Stomach smooth muscle (tissue), 2 donors: ENCODE measurements around the gene TPSAB1.

Source experiments
- H3K27ac ChIP-seq: one replicate; pipeline ENCODE4 v1.7.0; 2013; ENCODE audit warnings: mild to moderate bottlenecking, low read length, inconsistent platforms
- H3K27me3 ChIP-seq, 2 donors: one replicate each; pipeline ENCODE4 v1.7.0; 2013; ENCODE audit warnings: low read length in 2 of 2; ENCODE audit not compliant: insufficient read depth in 2 of 2, control insufficient read depth in 1 of 2
- H3K36me3 ChIP-seq, 2 donors: one replicate each; pipeline ENCODE4 v1.7.0; 2013; ENCODE audit warnings: low read length in 2 of 2; ENCODE audit not compliant: control insufficient read depth in 2 of 2, insufficient read depth in 2 of 2
- H3K4me1 ChIP-seq: one replicate; pipeline ENCODE4 v1.7.0; 2013; ENCODE audit warnings: low read length; ENCODE audit not compliant: control insufficient read depth, insufficient read depth
- H3K4me3 ChIP-seq, 2 donors: one replicate each; pipeline ENCODE4 v1.7.0; 2013; ENCODE audit warnings: low read length in 2 of 2
- H3K9ac ChIP-seq, 2 donors: one replicate each; pipeline ENCODE4 v1.7.0; 2013; ENCODE audit warnings: low read length in 2 of 2, mild to moderate bottlenecking in 1 of 2
- H3K9me3 ChIP-seq, 2 donors: one replicate each; pipeline ENCODE4 v1.7.0; 2013; ENCODE audit warnings: low read length in 2 of 2; ENCODE audit not compliant: control insufficient read depth in 2 of 2
- donor health status: healthy.
- donor health status: Pancreatic carcinoma.

Gene TPSAB1

DNA sequence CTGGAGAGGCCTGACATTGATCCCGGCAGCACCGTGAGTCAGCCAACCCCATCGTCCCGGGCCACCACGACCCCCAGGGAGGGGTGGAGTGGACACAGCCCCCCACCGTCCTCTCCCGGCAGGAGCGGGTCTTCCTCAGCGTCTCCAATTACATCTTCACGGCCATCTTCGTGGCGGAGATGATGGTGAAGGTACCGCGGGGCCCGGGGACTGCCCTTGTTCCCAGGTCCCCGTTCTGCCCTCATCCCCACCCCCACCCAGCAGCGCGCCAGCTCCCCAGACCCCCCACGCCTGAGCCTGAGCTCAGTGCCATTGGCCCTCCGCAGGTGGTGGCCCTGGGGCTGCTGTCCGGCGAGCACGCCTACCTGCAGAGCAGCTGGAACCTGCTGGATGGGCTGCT lies 30.0 kb upstream of the TPSAB1 start:
- Histone ChIP-seq H3K27ac (no peak overlapping the region), H3K27me3 (no peaks in the 10 kb centered on the region), H3K4me3 (no peak overlapping the region), H3K9ac (no peak overlapping the region), H3K9me3 (no peaks in the 10 kb centered on the region), H3K36me3 (peaks cover 17 to 30% of the 10 kb centered on the region in 2 donors), H3K4me1 (peaks cover 2% of the 10 kb centered on the region)

DNA sequence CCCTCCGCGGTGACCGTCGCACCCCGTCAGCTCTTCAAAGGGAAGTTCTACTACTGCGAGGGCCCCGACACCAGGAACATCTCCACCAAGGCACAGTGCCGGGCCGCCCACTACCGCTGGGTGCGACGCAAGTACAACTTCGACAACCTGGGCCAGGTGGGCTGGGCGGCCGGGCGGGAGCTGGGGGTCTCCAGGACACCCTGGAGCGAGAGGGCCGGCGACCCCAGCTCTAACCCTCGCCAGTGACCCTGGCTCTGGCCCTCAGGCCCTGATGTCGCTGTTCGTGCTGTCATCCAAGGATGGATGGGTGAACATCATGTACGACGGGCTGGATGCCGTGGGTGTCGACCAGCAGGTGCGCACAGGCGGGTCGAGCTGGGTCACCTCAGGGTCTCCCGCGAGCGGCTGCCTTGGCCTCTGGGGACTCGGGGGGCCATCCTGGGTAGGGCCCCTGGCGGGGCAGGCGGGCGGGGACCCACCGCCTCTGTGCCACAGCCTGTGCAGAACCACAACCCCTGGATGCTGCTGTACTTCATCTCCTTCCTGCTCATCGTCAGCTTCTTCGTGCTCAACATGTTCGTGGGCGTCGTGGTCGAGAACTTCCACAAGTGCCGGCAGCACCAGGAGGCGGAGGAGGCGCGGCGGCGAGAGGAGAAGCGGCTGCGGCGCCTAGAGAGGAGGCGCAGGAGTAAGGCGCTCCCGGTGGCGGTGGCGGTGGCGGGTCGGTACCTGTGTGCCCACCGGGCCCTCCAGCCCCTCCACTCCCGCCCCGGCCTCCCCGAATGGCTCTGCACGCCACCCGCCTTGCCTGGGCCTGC lies 28.8 kb upstream of the TPSAB1 start:
- no peaks in the 10 kb centered on the region for H3K27me3 ChIP-seq
- H3K4me1 ChIP-seq = no peaks in the 10 kb centered on the region
- H3K36me3 ChIP-seq = peaks cover 17 to 22% of the 10 kb centered on the region in 2 donors
- H3K9me3 ChIP-seq = no peaks in the 10 kb centered on the region
- H3K4me3 ChIP-seq = no peak overlapping the region
- no peak overlapping the region for H3K27ac ChIP-seq
- H3K9ac ChIP-seq = no peak overlapping the region

DNA sequence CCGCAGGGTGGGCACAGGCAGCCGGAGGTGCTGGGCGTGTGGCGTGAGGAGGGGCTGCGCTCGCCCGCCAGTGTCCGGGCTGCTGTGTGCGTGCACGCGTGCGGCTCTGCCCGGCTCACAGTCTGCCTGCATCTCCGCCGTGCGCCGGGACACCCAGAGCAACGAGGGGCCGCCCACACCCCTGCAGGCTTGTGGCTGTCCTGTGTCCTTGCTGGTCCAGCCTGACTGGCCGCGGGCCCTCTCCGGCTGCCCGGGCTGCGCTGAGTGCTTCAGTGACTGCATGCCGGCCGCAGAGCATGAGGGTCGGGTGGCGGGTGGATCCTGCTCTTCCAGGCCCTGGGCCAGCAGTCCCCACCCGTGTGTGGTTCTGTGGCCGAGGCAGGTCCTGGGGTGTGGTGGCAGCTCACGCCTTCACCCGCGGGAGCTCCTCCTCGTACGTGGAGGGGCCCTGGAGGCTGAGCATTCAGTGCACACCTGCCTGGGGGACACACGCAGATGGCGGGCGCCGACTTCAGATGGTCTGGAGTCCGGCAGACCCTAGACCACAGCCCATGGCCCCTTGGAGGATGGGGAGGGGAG lies 27.8 kb upstream of the TPSAB1 start:
- H3K27me3 ChIP-seq = no peaks in the 10 kb centered on the region
- no peak overlapping the region for H3K27ac ChIP-seq
- no peaks in the 10 kb centered on the region for H3K9me3 ChIP-seq
- peaks cover 15 to 25% of the 10 kb centered on the region in 2 donors for H3K36me3 ChIP-seq
- no peaks in the 10 kb centered on the region for H3K4me1 ChIP-seq
- no peak overlapping the region for H3K9ac ChIP-seq
- no peak overlapping the region for H3K4me3 ChIP-seq

DNA sequence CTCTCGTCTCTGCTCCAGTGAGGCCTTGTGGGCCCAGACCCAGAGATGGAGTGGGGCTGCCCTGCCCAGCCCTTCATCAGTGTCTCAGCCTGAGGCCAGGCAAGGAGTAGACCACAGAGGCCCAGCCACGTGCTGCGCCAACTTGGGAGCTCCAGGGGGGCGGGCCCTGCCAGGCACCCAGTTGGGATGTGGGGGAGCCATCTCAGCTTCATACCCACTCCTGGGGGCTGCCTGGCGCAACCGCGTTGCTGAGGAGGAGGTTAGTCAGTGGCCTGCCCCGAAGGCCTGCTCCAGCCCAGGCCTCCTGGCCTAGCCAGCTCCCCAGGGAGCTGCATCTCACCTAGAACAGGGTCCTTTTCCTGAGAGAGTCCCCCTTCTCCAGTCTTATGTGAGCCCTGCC lies 27.3 kb upstream of the TPSAB1 start:
- Histone ChIP-seq H3K9me3 (no peaks in the 10 kb centered on the region), H3K4me3 (no peak overlapping the region), H3K9ac (no peak overlapping the region), H3K36me3 (peaks cover 18 to 30% of the 10 kb centered on the region in 2 donors), H3K4me1 (no peaks in the 10 kb centered on the region), H3K27ac (no peak overlapping the region), H3K27me3 (no peaks in the 10 kb centered on the region)

DNA sequence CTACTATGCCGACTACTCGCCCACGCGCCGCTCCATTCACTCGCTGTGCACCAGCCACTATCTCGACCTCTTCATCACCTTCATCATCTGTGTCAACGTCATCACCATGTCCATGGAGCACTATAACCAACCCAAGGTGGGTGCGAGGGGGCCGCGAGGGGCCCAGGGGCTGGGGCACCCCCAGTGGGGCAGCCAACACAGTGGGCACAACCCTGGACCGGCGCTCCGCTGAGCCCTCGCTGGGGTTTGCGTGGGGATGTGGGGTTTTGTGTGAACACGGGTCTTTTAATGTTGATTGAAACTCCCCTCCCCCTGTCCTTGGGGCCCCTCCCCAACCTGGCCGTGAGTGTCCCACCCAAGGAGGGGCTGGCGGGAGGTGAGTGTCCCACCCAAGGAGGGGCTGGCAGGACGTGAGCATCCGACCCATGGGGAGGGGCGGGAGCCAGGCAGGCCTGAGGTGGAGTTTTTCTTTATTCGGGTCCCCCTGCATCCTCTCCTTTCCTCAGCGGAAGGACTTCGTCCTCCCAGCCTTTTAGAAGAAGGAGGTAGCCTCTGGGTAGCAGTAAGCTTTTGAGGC lies 26.6 kb upstream of the TPSAB1 start:
- Histone ChIP-seq H3K9me3 (no peaks in the 10 kb centered on the region), H3K4me3 (no peak overlapping the region), H3K36me3 (peaks cover 18 to 28% of the 10 kb centered on the region in 2 donors)

DNA sequence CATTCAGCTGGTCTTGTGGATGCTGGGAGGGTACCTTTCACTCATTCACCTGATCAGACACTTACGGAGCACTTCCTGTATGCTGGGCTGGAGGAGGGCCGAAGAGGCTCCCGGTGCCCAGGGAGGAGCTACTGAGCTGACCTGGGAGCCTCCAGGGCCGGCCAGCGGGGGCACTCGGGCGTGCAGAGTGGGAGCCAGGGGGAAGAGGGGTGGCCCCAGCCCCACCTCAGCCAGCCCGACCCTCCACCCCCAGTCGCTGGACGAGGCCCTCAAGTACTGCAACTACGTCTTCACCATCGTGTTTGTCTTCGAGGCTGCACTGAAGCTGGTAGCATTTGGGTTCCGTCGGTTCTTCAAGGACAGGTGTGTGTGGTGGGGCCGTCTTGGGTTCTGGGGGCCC lies 25.8 kb upstream of the TPSAB1 start:
- Histone ChIP-seq H3K4me1 (no peaks in the 10 kb centered on the region), H3K27me3 (no peaks in the 10 kb centered on the region), H3K27ac (no peak overlapping the region), H3K4me3 (no peak overlapping the region), H3K9me3 (no peaks in the 10 kb centered on the region), H3K9ac (no peak overlapping the region), H3K36me3 (peaks cover 21 to 31% of the 10 kb centered on the region in 2 donors)

More for the DNA sequence above, 26.6 kb upstream of the TPSAB1 start:
- H3K27me3 ChIP-seq = no peaks in the 10 kb centered on the region
- no peak overlapping the region for H3K27ac ChIP-seq
- no peaks in the 10 kb centered on the region for H3K4me1 ChIP-seq
- H3K9ac ChIP-seq = no peak overlapping the region

DNA sequence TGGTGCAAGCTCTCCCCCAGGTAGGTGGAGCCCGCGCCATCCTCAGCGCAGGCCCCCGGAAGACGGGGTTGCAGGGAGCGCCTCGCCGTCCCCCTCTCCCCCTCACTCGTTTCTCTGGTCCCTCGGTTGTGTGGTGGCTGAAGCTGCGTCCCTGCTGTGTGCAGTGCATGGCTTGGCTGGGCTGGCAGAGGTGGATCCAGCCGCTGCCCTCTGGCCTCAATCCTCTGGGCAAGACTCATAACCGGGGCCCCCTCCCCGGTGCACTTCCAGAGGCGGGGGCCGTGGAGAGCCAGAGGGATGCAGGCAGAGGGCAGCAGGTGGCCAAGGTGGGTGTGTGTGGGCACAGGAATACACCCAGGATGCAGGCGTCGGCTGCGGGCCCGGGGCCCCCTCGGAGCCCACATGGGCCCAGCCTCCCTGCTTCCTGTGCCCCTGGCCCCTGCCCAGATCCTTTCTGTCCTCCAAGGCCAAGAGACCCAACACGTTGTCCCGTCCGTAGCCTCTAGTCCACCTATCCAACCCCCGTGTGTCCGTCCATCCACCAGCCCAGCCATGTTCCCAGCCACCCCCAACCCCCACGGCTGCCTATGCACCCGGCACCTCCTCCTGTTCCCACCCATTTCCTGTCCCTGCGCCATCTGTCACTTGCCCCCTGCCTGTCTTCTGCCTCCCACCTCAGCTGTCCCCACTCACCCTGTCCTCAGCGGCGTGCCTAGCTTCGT lies 24.8 kb upstream of the TPSAB1 start:
- Histone ChIP-seq H3K36me3 (peaks cover 22 to 29% of the 10 kb centered on the region in 2 donors), H3K4me1 (no peaks in the 10 kb centered on the region), H3K9ac (no peak overlapping the region), H3K4me3 (no peak overlapping the region), H3K27ac (no peak overlapping the region), H3K9me3 (no peaks in the 10 kb centered on the region), H3K27me3 (no peaks in the 10 kb centered on the region)

DNA sequence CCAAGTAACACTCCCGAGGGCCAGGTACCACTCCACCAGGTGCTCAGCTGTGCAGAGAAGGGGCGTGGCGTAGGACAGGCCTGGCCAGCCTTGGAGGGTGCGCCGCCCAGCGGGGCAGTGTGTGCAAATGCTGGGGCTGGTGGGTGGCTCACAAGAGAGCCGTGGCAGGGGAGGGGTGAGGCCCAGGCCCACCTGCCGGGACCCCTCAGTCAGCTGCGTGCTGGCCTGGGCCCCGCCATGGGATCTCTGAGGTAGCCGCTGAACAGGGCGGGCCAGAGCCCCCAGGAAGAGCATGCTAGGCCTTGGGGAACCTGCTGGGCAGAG lies 24.2 kb upstream of the TPSAB1 start:
- peaks cover 18 to 24% of the 10 kb centered on the region in 2 donors for H3K36me3 ChIP-seq
- H3K27ac ChIP-seq = no peak overlapping the region
- H3K9me3 ChIP-seq = no peaks in the 10 kb centered on the region
- H3K4me1 ChIP-seq = peaks cover under 1% of the 10 kb centered on the region
- no peak overlapping the region for H3K9ac ChIP-seq
- H3K27me3 ChIP-seq = no peaks in the 10 kb centered on the region
- H3K4me3 ChIP-seq = no peak overlapping the region

DNA sequence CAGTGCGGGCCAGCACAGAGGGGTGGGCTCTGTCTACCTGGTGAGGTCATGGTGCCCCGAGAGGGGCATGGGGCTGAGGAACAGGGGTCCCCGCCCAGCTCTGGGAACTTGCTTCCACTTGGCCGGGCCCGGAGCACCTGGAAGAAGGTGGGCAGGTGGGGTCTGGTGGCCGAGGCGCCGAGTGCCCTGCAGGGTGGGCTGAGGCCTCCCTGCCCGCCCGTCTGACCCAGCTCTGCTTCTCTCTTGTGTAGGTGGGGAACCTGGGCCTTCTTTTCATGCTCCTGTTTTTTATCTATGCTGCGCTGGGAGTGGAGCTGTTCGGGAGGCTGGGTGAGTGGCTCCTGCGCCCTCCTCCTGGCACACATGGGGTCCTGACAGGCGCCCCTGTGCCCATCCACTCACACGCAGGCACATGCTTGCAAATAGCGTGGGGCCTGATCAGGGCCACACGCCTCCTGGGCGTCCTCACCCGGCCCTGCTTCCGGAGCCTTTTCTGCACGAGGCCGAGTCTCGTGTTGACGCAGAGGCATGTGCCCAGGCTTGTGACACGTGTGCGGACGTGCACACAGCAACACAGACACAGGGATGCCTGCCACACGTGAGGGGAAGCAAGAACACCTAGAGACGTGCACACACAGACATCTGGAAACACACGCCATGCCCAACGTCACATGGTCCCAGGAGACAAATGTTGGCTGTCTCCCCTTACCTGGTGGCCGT lies 23.7 kb upstream of the TPSAB1 start:
- Histone ChIP-seq H3K9me3 (no peaks in the 10 kb centered on the region), H3K27ac (no peak overlapping the region), H3K36me3 (peaks cover 16 to 21% of the 10 kb centered on the region in 2 donors), H3K27me3 (no peaks in the 10 kb centered on the region), H3K9ac (no peak overlapping the region), H3K4me1 (peaks cover 4% of the 10 kb centered on the region), H3K4me3 (no peak overlapping the region)

DNA sequence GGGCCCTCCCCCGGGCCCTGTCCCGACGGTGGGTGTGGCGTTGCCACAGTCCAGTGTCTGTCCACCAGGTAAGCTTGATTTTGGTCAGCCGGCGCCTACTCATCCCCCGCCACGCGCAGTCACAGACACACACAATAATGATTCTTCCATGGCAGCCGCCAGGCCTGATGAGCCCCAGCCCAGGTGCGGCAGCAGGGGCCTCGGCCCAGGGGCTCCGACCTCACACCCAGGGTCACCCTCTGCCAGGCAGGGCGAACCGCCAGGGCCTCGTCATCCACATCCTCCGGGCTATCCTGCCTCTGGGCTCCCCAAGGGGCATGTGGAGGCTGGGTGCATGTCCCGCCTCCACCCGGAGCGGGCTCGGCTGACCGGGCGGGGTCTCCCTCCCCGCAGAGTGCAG lies 23.0 kb upstream of the TPSAB1 start:
- Histone ChIP-seq H3K27ac (no peak overlapping the region), H3K27me3 (no peaks in the 10 kb centered on the region), H3K36me3 (peaks cover 16 to 21% of the 10 kb centered on the region in 2 donors)

More for the DNA sequence above, 23.0 kb upstream of the TPSAB1 start:
- Histone ChIP-seq H3K9me3 (no peaks in the 10 kb centered on the region), H3K4me3 (no peak overlapping the region), H3K9ac (no peak overlapping the region), H3K4me1 (peaks cover 4% of the 10 kb centered on the region)
